Measurements from ENCODE around the gene INPP5A. TPM values are rescaled to one million over a fixed set of nuclear protein-coding genes. Genes with fewer than 3 reads are reported as not detected.
A peak's percentile ranks its signal among the peaks of the same experiment; 100 is the strongest.

The INPP5A gene
- total RNA-seq, 2 experiments from 2014 or later = 7.4 to 7.5 TPM

DNA sequence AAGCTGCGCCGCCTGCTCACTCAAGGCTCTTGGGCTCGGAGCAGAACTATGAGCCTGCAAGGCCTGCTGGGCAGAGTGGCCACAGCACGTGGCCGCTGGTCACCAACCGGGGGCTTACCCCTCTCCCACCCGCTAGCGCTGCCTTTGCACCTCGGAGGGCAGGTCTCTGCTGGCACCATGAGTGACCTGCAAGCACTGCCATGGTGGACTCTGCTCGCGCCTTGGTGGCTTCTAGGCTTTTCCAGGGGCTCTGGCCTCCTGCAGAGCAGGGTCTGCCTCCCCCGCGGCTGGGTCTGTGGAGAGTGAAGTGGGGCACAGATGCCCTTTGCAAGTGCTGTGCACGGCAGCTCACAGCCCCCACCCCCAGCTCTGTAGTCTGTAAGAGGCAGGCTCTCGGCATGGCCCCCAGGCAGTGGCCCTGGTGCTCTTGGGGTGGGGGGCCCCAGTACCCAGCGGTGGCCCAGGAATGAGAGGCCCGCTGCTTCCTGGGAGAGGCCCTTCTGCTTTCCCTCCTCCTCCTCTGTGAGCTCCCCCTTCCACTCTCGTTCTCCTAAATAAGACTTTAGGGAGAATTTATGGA is 119.6 kb downstream of the INPP5A start:
- CTCF ChIA-PET = interaction anchor here (0.9 kb wide), 1 partner anchor 151 kb away, joined by 3 read pairs; no protein-coding TSS in a partner anchor
- H3K27ac Mint-ChIP-seq = no peak overlapping the region
- peaks cover 4% of the 10 kb centered on the region for H3K36me3 Mint-ChIP-seq
- intact Hi-C loops (cut with micrococcal nuclease) = no loop called here
- no peak overlapping the region for H3K4me3 Mint-ChIP-seq
- H3K9me3 Mint-ChIP-seq = no peaks in the 10 kb centered on the region
- DNase-seq = no peak
- POLR2A ChIA-PET = no interaction called here
- no peaks in the 10 kb centered on the region for H3K27me3 Mint-ChIP-seq
- no peaks in the 10 kb centered on the region for H3K4me1 Mint-ChIP-seq (ENCODE audit: low read depth)

DNA sequence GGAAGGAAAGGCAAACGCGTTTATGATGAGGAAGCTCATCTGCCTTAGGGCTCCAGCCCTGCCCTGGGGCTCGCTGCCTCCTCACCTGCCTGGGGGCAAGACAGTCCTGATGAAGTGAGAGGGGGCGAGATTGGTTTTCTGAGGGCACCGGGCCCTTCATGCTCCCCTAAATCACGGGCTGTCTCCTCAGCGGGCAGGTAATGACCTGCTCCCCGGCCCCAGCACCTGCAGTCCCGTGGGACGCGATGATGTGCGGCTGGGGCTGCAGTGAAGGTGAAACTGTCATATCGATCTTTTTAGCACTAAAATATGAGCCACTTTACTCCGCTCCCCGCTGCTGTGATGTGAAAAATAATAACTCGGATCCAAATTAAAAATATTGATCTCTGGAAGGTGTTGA is 120.2 kb downstream of the INPP5A start:
- Mint-ChIP-seq H3K4me1 (ENCODE audit: low read depth) (no peaks in the 10 kb centered on the region), H3K36me3 (peaks cover 4% of the 10 kb centered on the region), H3K9me3 (no peaks in the 10 kb centered on the region), H3K27me3 (no peaks in the 10 kb centered on the region), H3K27ac (no peak overlapping the region), H3K4me3 (no peak overlapping the region)
- intact Hi-C loops (cut with micrococcal nuclease) = no loop called here
- no peak for DNase-seq
- POLR2A ChIA-PET = no interaction called here
- CTCF ChIA-PET = no interaction called here

DNA sequence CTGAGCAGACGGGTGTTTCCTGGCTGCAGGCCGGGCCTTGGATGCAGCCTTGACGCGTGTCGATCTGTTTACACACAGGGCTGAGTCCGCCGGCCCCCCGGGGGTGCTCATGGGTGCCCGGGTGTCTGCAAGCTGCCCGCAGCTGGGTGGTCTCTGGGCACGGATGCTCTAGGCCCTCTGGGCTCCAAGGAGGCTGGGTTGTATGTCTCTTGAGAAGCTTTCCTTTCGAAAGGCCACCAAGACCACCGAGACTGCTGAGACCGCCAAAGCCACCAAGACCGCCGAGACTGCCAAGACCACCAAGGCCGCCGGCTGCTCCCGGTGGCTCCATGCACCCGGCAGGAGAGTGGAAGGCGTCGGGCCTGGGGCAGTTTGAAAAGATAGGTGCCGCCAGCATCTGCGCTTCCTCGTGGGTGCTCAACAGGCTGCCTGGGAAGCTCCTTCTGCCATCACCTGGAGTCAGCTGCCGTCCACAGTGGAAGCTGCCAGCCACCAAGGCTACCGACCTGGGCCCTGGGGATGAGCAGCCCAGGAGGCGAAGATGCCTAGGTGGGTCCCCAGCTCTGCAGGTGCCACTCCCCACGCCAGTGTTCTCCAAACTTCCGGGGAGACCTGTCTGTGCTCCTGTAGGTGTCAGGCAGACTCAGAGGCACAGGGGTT is 121.1 kb downstream of the INPP5A start:
- Mint-ChIP-seq H3K4me3 (no peak overlapping the region), H3K27ac (no peak overlapping the region), H3K36me3 (peaks cover 4% of the 10 kb centered on the region), H3K27me3 (no peaks in the 10 kb centered on the region), H3K9me3 (no peaks in the 10 kb centered on the region), H3K4me1 (ENCODE audit: low read depth) (no peaks in the 10 kb centered on the region)
- no peak for DNase-seq
- ChIA-PET CTCF (no interaction called here), POLR2A (no interaction called here)
- intact Hi-C loops (cut with micrococcal nuclease) = no loop called here

DNA sequence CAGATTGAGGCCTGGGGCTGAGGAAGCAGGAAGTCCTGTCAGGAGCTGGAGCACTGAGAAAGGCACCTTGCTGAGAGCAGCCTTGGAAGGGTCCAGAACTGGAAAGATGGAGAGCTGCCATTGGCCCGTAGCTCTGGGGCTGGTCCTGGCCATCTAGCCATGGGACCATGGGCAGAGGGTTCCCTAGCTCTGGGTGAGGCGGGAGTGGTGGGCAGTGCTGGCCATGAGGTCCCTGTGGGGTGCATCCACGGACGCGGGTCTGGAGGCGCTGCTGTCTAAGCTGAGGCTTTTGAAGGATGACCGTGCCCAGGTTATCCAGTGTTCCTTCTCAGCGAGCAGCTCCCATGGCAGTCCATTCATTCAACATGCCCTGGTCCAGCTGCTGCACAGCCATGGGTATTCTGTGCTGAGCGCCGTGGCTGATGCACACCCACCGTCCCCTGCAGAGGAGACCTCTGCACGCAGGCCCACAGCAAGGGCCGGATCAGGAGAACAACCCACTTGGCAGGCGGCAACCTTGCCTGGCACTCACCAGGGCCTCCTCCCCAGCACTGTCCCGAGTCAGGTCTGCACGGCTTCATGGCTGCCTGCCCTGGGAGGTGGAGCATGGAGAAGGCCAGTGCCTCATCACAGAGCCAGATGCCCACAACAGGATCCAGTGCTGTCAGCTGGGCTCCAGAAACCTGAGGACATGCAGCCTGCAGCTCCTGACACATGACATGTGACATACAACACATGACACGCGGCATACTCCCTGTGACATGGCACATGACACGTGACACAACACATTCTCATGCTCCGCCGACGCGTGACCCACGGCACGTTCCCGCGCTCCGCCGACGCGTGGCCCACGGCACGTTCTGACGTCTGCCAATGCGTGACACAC is 121.9 kb downstream of the INPP5A start:
- H3K9me3 Mint-ChIP-seq = no peaks in the 10 kb centered on the region
- DNase-seq = no peak
- ChIA-PET CTCF (no interaction called here), POLR2A (no interaction called here)
- no peak overlapping the region for H3K4me3 Mint-ChIP-seq
- intact Hi-C loops (cut with micrococcal nuclease) = no loop called here
- no peaks in the 10 kb centered on the region for H3K27me3 Mint-ChIP-seq
- no peak overlapping the region for H3K27ac Mint-ChIP-seq
- peaks cover under 1% of the 10 kb centered on the region for H3K4me1 Mint-ChIP-seq (ENCODE audit: low read depth)
- H3K36me3 Mint-ChIP-seq = peaks cover 4% of the 10 kb centered on the region

DNA sequence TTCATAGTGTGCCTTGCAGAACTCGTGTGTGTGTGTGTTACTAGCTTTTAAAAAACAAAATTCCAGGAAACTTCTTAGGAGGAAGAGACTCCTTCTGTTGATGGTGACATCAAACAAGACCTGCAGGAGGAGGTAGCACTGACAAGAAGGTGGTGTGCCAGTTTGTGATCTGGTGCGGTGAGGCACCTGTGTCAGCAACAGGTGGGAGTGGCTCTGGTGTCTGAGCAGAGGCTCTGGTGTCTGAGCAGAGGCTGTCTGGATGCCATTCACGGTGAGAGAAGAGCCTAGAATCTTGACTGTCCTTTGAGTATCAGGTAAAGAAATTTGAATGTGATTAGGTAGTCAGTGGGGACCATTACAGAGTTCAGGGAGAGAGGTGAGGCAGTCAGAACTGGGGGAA is 122.8 kb downstream of the INPP5A start:
- peaks cover 3% of the 10 kb centered on the region for H3K4me1 Mint-ChIP-seq (ENCODE audit: low read depth)
- POLR2A ChIA-PET = no interaction called here
- H3K9me3 Mint-ChIP-seq = no peaks in the 10 kb centered on the region
- DNase-seq = no peak
- intact Hi-C loops (cut with micrococcal nuclease) = no loop called here
- H3K36me3 Mint-ChIP-seq = peaks cover 4% of the 10 kb centered on the region
- no peaks in the 10 kb centered on the region for H3K27me3 Mint-ChIP-seq
- H3K27ac Mint-ChIP-seq = no peak overlapping the region
- no peak overlapping the region for H3K4me3 Mint-ChIP-seq
- CTCF ChIA-PET = no interaction called here

DNA sequence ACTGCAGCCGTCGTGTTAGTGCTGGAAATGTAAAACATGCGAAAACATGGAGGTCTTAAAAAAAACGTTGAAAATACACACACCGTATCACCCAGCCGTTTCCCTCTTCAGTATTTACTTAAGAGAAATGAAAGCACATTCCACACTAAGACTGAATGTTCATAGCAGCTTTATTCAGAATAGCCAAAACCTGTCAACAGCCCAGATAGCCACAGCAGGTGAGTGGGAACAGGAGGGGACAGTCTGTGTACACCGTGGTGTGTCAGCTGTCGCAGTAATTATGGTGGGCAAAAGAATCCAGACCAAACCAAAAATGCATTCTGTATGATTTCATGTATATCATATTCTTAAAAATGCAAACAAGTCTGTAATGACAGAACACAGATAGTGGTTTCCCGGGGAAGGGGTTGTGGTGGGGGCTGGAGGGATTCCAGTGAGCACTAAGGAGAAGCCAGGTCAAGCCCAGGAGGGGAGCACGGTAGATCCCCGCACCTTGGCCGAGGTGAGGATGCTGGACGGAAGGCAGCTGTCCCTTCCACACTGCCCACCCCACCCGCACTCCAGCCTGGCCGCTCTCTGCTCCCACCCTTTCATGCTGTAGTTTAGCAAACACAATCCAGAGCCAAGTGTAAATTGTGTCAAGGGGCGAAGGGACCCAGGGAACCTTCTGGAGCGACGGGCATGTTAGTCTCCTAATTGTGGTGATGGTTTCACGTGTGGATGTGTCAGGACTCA is 124.8 kb downstream of the INPP5A start:
- H3K27me3 Mint-ChIP-seq = no peaks in the 10 kb centered on the region
- CTCF ChIA-PET = no interaction called here
- H3K36me3 Mint-ChIP-seq = peaks cover 4% of the 10 kb centered on the region
- DNase-seq = no peak
- peaks cover 12% of the 10 kb centered on the region for H3K4me1 Mint-ChIP-seq (ENCODE audit: low read depth)
- no peak overlapping the region for H3K4me3 Mint-ChIP-seq
- POLR2A ChIA-PET = no interaction called here
- H3K9me3 Mint-ChIP-seq = no peaks in the 10 kb centered on the region
- no peak overlapping the region for H3K27ac Mint-ChIP-seq
- intact Hi-C loops (cut with micrococcal nuclease) = no loop called here

DNA sequence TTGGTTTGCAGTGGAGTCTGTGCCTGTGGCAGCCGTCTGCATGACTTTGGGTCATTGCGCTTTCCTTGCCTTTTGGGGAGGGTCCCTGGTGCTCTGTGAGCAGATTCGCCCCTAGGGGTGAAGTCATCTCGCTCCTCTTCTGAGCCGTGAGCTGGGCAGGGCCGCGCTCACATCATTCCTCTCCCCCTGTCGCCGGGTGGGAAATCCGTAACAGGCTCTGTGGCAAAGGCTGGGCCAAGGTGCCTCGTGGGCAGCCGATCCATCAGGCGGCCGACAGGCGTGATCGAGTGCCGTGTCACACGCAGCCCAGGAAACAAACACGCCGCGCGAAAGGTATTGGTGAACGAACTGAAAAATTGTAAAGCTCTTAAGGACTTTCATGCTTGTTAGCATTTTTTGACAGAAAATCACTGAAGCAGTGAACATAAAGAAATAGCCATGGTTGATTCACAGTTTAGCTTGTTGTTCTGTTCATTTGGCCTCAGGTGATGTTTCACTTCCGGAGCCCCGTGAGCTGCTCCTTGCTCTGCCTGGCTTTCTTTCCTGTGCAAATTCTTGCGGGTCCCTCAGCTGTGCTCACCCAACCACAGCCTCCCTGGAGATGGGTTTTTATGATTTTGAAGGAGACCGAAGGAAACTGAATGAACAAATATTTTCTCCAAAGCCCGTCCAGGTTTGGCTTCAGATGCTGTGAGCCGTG is 126.2 kb downstream of the INPP5A start:
- no peak for DNase-seq
- Mint-ChIP-seq H3K4me3 (no peak overlapping the region), H3K9me3 (no peaks in the 10 kb centered on the region), H3K36me3 (peaks cover 2% of the 10 kb centered on the region), H3K4me1 (ENCODE audit: low read depth) (peaks cover 12% of the 10 kb centered on the region), H3K27ac (no peak overlapping the region), H3K27me3 (no peaks in the 10 kb centered on the region)
- ChIA-PET POLR2A (no interaction called here), CTCF (interaction anchor here (1.7 kb wide), 1 partner anchor 9 kb away, joined by 7 read pairs; no protein-coding TSS in a partner anchor)
- intact Hi-C loops (cut with micrococcal nuclease) = no loop called here

DNA sequence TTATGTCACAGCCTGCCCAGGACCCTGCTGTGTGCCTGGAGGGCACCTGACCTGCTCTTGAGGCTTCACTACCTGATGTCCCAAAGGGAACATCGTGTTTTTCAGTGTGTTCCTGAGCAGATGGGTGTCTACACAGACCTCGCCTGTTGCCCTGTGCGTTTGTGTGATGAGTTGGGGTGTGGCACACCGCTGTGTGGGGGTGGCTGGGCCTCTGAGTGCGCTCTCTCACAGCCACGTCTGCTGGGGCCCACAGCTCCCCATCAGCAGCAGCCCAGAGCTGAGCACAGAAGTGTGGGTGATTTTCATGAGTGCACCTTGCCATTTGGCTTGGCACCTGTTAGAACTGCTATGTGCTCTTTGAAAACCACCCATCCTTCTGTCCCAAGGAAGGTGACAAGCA is 126.8 kb downstream of the INPP5A start:
- no peak for DNase-seq
- intact Hi-C loops (cut with micrococcal nuclease) = no loop called here
- CTCF ChIA-PET = interaction anchor here (1.7 kb wide), 1 partner anchor 10 kb away, joined by 7 read pairs; no protein-coding TSS in a partner anchor

DNA sequence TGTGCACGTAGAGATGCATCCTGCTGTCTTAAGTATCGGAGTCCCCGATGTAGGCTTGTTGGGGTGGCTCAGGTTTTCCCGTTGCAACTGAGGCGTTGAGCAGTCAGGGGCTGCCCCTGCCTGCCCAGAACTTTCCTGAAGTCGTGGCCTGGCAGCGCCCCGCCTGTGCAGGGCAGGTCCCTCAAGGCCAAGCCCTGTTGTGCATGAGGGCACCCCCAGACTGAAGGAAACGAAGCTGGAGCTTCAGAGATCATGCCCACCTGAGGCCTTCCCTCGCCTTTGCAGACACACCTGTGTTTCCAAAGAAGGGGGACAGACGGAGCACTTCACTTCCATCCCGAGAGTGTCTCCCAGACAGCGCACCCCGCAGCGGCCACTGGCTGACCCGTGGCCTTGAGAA is 127.3 kb downstream of the INPP5A start:
- ChIA-PET POLR2A (no interaction called here), CTCF (interaction anchor here (1.7 kb wide), 1 partner anchor 10 kb away, joined by 7 read pairs; no protein-coding TSS in a partner anchor)
- H3K36me3 Mint-ChIP-seq = no peaks in the 10 kb centered on the region
- intact Hi-C loops (cut with micrococcal nuclease) = no loop called here
- peaks cover 12% of the 10 kb centered on the region for H3K4me1 Mint-ChIP-seq (ENCODE audit: low read depth)
- DNase-seq = no peak
- no peaks in the 10 kb centered on the region for H3K9me3 Mint-ChIP-seq
- H3K27me3 Mint-ChIP-seq = no peaks in the 10 kb centered on the region
- H3K4me3 Mint-ChIP-seq = no peak overlapping the region
- H3K27ac Mint-ChIP-seq = no peak overlapping the region

More for the DNA sequence above, 126.8 kb downstream of the INPP5A start:
- no peak overlapping the region for H3K4me3 Mint-ChIP-seq
- H3K27ac Mint-ChIP-seq = no peak overlapping the region
- no peaks in the 10 kb centered on the region for H3K9me3 Mint-ChIP-seq
- no peaks in the 10 kb centered on the region for H3K36me3 Mint-ChIP-seq
- H3K27me3 Mint-ChIP-seq = no peaks in the 10 kb centered on the region
- H3K4me1 Mint-ChIP-seq (ENCODE audit: low read depth) = peaks cover 12% of the 10 kb centered on the region
- POLR2A ChIA-PET = no interaction called here

DNA sequence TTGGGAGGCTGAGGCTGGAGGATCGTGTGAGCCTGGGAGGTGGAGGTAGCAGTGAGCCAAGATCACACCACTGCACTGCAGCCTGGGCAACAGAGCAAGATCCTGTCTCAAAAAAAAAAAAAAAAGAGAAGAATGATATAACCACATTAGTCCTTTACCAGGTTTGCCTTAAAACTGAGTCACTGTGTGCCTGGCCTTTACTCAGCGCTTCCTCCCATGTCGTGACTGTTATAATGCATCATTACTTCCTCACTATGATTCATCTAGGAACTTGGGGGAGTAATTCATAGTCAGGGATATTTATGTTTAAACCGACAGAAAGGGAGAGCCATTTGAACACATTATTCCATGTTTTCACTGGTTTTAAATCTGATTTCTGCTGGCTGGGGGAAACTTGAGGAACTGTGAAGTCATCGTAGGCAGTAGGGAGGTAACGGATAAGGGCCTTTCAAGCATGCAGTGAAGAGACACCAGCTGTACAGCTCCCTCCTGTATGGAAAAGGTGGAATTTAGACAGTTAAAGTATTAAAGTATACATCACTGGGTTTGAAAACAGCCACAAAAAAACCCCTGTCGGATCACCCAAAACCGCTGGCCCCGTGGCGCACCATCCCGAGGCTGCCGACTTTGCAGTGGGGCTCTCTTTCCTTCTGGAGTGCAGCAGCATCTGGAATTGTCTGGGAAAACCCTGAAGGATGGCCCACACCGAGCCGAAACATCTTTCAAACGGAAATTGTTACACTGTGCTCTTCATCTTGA is 128.5 kb downstream of the INPP5A start:
- peak; percentile 55 for DNase-seq
- H3K27me3 Mint-ChIP-seq = no peaks in the 10 kb centered on the region
- ChIA-PET POLR2A (no interaction called here), CTCF (interaction anchor here (0.9 to 2.5 kb wide), 3 partner anchors 11 to 305 kb away, joined by 3 to 13 read pairs (median 3); no protein-coding TSS in a partner anchor)
- no peaks in the 10 kb centered on the region for H3K9me3 Mint-ChIP-seq
- H3K36me3 Mint-ChIP-seq = no peaks in the 10 kb centered on the region
- peaks cover 12% of the 10 kb centered on the region for H3K4me1 Mint-ChIP-seq (ENCODE audit: low read depth)
- H3K4me3 Mint-ChIP-seq = no peak overlapping the region
- no peak overlapping the region for H3K27ac Mint-ChIP-seq
- intact Hi-C loops (cut with micrococcal nuclease) = loop anchor here (2.0 kb wide), 1 partner anchor 19 kb away; no protein-coding TSS in a partner anchor
